GM12878 (cell line): Measurements from ENCODE around the gene EFCAB13. TPM values are rescaled to one million over a fixed set of nuclear protein-coding genes. Genes with fewer than 3 reads are reported as not detected.

Experiments used
- BRCA1 ChIP-seq: IDR thresholded peaks from 2 replicates; pipeline ENCODE4 v1.6.1; 2011; ENCODE audit warnings: low read depth, low read length, improper control_type of control experiment
- CHD2 ChIP-seq: IDR thresholded peaks from 2 replicates; pipeline ENCODE4 v1.6.1; 2011; ENCODE audit warnings: low read depth, low read length, improper control_type of control experiment, borderline replicate concordance
- DPF2 ChIP-seq: fragments of 450-650 bp; IDR thresholded peaks from 2 replicates; pipeline ENCODE4 v1.6.1; 2017; ENCODE audit warnings: mild to moderate bottlenecking
- EGR1 ChIP-seq, 2 experiments: IDR thresholded peaks; 1 replicate in 1 of 2; 2 replicates in 1 of 2; pipeline ENCODE4 v1.6.1; 2011 to 2012; ENCODE audit warnings: low read depth in 2 of 2, low read length in 2 of 2, borderline replicate concordance in 1 of 2, mild to moderate bottlenecking in 1 of 2, moderate library complexity in 1 of 2
- FOS ChIP-seq: IDR thresholded peaks from 3 replicates; pipeline ENCODE4 v1.6.1; 2011; ENCODE audit warnings: borderline replicate concordance; ENCODE audit not compliant: insufficient read length; ENCODE audit errors: extremely low read depth
- NBN ChIP-seq: fragments of 450-650 bp; IDR thresholded peaks from 2 replicates; pipeline ENCODE4 v1.6.1; 2016
- NR2C1 ChIP-seq: fragments of 450-650 bp; IDR thresholded peaks from 2 replicates; pipeline ENCODE4 v1.6.1; 2017; ENCODE audit warnings: antibody characterized with exemption, mild to moderate bottlenecking, moderate library complexity
- NR2F1 ChIP-seq: fragments of 450-650 bp; conservative IDR thresholded peaks from 2 replicates; pipeline ENCODE4 v1.6.1; 2017; ENCODE audit warnings: mild to moderate bottlenecking
- SIX5 ChIP-seq: IDR thresholded peaks from 2 replicates; pipeline ENCODE4 v1.6.1; 2011; ENCODE audit warnings: mild to moderate bottlenecking, low read depth, low read length, moderate library complexity; ENCODE audit not compliant: severe bottlenecking
- SPI1 ChIP-seq: IDR thresholded peaks from 2 replicates; pipeline ENCODE4 v1.6.1; 2011; ENCODE audit warnings: low read depth, mild to moderate bottlenecking, low read length, moderate library complexity, borderline replicate concordance; ENCODE audit not compliant: insufficient read depth
- YY1 ChIP-seq: IDR thresholded peaks from 2 replicates; pipeline ENCODE4 v1.6.1; 2011; ENCODE audit warnings: low read depth, mild to moderate bottlenecking, low read length
- ZBED1 ChIP-seq: IDR thresholded peaks from 2 replicates; pipeline ENCODE4 v1.6.1; 2016; ENCODE audit warnings: borderline replicate concordance
- ZNF274 ChIP-seq: IDR thresholded peaks from one replicate; pipeline ENCODE4 v1.8.0; 2011; ENCODE audit not compliant: insufficient read length, insufficient read depth
- polyA plus RNA-seq, 11 experiments: library from polyadenylated mRNA; depleted of rRNA in 4 of 11; unstranded in 6 of 11; stranded (reverse) in 5 of 11; fragments of >200 nt; fragmentation: Nextera tagmentation in 4 of 11; fragmentation: Illumina TruSeq in 1 of 11; extraction: Ambion mirVana in 4 of 11; extraction: Trizol in 1 of 11; gene quantifications; 1 replicate in 1 of 11; 2 replicates in 10 of 11; pipeline versions ENCODE4 v1.2.1 to v1.2.3, GENCODE V29; 2011 to 2016; ENCODE audit warnings: inconsistent platforms in 2 of 11, missing spikeins in 2 of 11, low read depth in 1 of 11
- total RNA-seq, 4 experiments: library from RNA; depleted of rRNA in 3 of 4; stranded (reverse); fragments of >200 nt in 3 of 4; fragmentation: Illumina TruSeq in 1 of 4; extraction: Trizol in 1 of 4; gene quantifications; 2 replicates each; pipeline versions ENCODE4 v1.2.1 to v1.2.3, GENCODE V29; 2013 to 2021
- TF ChIP-seq, protein P1 (sequence below): fragments of 450-650 bp; IDR thresholded peaks from 2 replicates; pipeline ENCODE4 v1.6.1; 2017; ENCODE audit warnings: low read depth, mild to moderate bottlenecking, moderate library complexity
- TF ChIP-seq, protein P2 (sequence below): fragments of 450-650 bp; IDR thresholded peaks from 2 replicates; pipeline ENCODE4 v1.6.1; 2018; ENCODE audit warnings: mild to moderate bottlenecking, low read depth, moderate library complexity; ENCODE audit not compliant: partially characterized antibody
- TF ChIP-seq, protein P3 (sequence below): IDR thresholded peaks from 2 replicates; pipeline ENCODE4 v1.6.1; 2012; ENCODE audit warnings: low read length, inconsistent platforms
- TF ChIP-seq, protein P4 (sequence below): fragments of 450-650 bp; IDR thresholded peaks from 2 replicates; pipeline ENCODE4 v1.6.1; 2016; ENCODE audit warnings: mild to moderate bottlenecking, moderate library complexity, borderline replicate concordance

EFCAB13 gene
- total and polyA plus RNA-seq, 10 of the 15 experiments (the other 5 are each of a cell fraction or from before 2014, with no cell fraction given) = 0.90 to 8.7 (median 5.0) TPM

DNA sequence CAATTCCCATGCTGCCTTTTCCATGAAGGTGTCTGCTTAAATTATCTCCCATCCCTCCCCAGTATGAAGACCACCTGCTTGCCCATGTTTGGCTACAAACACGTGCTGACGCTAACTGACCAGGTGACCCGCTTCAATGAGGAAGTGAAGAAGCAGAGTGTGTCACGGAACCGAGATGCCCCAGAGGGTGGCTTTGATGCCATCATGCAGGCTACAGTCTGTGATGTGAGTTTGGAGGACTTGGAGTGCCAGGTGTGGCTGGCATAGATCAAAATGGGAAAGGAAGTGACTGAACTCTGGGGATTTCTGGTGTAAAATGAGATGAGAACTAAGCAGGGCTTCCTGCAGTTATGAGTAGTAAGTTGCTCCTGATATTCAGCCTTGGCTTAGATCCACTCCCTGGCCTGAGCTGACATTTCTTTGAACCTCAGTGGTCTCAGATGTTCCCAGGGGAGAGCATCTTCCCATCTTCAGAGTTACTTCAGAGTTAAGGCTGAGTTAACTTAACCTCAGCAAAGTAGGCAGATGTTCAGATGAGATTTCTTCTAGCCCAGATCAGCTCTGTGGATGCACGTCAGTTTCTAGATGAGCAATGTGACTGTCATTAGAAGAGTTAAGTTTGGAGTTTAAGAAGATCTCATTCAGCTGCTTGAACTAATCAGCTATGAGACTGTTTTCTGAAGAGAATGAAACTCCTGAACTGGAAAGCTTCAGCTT lies 37.4 kb upstream of the EFCAB13 start (continued):
- peak; percentile 55; the same call in 1 of the 2 replicates for TF ChIP-seq CHD2
- peak; percentile 87 for TF ChIP-seq DPF2
- no peak for TF ChIP-seq BRCA1
- TF ChIP-seq ZBED1 = peak; percentile 90; the same call in 1 of the 2 replicates
- peak; percentile 74 for TF ChIP-seq NR2F1
- TF ChIP-seq, protein P1, sequence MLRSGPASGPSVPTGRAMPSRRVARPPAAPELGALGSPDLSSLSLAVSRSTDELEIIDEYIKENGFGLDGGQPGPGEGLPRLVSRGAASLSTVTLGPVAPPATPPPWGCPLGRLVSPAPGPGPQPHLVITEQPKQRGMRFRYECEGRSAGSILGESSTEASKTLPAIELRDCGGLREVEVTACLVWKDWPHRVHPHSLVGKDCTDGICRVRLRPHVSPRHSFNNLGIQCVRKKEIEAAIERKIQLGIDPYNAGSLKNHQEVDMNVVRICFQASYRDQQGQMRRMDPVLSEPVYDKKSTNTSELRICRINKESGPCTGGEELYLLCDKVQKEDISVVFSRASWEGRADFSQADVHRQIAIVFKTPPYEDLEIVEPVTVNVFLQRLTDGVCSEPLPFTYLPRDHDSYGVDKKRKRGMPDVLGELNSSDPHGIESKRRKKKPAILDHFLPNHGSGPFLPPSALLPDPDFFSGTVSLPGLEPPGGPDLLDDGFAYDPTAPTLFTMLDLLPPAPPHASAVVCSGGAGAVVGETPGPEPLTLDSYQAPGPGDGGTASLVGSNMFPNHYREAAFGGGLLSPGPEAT = peak; percentile 78
- TF ChIP-seq NR2C1 = no peak
- peak; percentile 98 for TF ChIP-seq SPI1
- no peak for TF ChIP-seq FOS
- TF ChIP-seq EGR1 (IDR thresholded peaks at IDR 0.05; ENCODE audit: borderline replicate concordance in 1 of 2, low read depth in 2 of 2, low read length in 2 of 2) = no peak
- no peak for TF ChIP-seq ZNF274
- TF ChIP-seq, protein P2, sequence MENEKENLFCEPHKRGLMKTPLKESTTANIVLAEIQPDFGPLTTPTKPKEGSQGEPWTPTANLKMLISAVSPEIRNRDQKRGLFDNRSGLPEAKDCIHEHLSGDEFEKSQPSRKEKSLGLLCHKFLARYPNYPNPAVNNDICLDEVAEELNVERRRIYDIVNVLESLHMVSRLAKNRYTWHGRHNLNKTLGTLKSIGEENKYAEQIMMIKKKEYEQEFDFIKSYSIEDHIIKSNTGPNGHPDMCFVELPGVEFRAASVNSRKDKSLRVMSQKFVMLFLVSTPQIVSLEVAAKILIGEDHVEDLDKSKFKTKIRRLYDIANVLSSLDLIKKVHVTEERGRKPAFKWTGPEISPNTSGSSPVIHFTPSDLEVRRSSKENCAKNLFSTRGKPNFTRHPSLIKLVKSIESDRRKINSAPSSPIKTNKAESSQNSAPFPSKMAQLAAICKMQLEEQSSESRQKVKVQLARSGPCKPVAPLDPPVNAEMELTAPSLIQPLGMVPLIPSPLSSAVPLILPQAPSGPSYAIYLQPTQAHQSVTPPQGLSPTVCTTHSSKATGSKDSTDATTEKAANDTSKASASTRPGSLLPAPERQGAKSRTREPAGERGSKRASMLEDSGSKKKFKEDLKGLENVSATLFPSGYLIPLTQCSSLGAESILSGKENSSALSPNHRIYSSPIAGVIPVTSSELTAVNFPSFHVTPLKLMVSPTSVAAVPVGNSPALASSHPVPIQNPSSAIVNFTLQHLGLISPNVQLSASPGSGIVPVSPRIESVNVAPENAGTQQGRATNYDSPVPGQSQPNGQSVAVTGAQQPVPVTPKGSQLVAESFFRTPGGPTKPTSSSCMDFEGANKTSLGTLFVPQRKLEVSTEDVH = no peak
- TF ChIP-seq SIX5 = no peak
- TF ChIP-seq, protein P3, sequence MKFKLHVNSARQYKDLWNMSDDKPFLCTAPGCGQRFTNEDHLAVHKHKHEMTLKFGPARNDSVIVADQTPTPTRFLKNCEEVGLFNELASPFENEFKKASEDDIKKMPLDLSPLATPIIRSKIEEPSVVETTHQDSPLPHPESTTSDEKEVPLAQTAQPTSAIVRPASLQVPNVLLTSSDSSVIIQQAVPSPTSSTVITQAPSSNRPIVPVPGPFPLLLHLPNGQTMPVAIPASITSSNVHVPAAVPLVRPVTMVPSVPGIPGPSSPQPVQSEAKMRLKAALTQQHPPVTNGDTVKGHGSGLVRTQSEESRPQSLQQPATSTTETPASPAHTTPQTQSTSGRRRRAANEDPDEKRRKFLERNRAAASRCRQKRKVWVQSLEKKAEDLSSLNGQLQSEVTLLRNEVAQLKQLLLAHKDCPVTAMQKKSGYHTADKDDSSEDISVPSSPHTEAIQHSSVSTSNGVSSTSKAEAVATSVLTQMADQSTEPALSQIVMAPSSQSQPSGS = peak; percentile 97
- TF ChIP-seq YY1 = no peak
- peak; percentile 53; the same call in 1 of the 2 replicates for TF ChIP-seq NBN
- TF ChIP-seq, protein P4, sequence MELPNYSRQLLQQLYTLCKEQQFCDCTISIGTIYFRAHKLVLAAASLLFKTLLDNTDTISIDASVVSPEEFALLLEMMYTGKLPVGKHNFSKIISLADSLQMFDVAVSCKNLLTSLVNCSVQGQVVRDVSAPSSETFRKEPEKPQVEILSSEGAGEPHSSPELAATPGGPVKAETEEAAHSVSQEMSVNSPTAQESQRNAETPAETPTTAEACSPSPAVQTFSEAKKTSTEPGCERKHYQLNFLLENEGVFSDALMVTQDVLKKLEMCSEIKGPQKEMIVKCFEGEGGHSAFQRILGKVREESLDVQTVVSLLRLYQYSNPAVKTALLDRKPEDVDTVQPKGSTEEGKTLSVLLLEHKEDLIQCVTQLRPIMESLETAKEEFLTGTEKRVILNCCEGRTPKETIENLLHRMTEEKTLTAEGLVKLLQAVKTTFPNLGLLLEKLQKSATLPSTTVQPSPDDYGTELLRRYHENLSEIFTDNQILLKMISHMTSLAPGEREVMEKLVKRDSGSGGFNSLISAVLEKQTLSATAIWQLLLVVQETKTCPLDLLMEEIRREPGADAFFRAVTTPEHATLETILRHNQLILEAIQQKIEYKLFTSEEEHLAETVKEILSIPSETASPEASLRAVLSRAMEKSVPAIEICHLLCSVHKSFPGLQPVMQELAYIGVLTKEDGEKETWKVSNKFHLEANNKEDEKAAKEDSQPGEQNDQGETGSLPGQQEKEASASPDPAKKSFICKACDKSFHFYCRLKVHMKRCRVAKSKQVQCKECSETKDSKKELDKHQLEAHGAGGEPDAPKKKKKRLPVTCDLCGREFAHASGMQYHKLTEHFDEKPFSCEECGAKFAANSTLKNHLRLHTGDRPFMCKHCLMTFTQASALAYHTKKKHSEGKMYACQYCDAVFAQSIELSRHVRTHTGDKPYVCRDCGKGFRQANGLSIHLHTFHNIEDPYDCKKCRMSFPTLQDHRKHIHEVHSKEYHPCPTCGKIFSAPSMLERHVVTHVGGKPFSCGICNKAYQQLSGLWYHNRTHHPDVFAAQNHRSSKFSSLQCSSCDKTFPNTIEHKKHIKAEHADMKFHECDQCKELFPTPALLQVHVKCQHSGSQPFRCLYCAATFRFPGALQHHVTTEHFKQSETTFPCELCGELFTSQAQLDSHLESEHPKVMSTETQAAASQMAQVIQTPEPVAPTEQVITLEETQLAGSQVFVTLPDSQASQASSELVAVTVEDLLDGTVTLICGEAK = no peak; the same call in 1 of the 2 replicates
